ENCODE data around the gene HBEGF.

The HBEGF gene

GRCh38 chr5:140310434-140310833 lies 36.0 kb downstream of the HBEGF start:
- peak; percentile 5; the same call in 2 of the 3 replicates for ATAC-seq
- peak; percentile 13; the same call in 1 of the 2 replicates for TF ChIP-seq ZFP3 (CRISPR knock-in tag; IDR thresholded peaks at IDR 0.05)
- TF ChIP-seq ZNF8 (CRISPR knock-in tag; IDR thresholded peaks at IDR 0.05), result no peak
- no peak for TF ChIP-seq OSR1 (CRISPR knock-in tag; IDR thresholded peaks at IDR 0.05)
- TF ChIP-seq BACH2 (CRISPR knock-in tag; IDR thresholded peaks at IDR 0.05; ENCODE audit: borderline replicate concordance), result no peak
- TF ChIP-seq ZC3H10 (CRISPR knock-in tag; IDR thresholded peaks at IDR 0.05), result no peak
- TF ChIP-seq ZNF70 (CRISPR knock-in tag; IDR thresholded peaks at IDR 0.05), result no peak
- no peak for TF ChIP-seq CREB5 (CRISPR knock-in tag; IDR thresholded peaks at IDR 0.05; ENCODE audit: low read depth)
- TF ChIP-seq PATZ1 (CRISPR knock-in tag; IDR thresholded peaks at IDR 0.05; ENCODE audit: borderline replicate concordance), result no peak
- TF ChIP-seq SNAI2 (CRISPR knock-in tag; IDR thresholded peaks at IDR 0.05), result 0 out of 2 replicates have a peak, but pooled peaks have one; percentile 15

DNA sequence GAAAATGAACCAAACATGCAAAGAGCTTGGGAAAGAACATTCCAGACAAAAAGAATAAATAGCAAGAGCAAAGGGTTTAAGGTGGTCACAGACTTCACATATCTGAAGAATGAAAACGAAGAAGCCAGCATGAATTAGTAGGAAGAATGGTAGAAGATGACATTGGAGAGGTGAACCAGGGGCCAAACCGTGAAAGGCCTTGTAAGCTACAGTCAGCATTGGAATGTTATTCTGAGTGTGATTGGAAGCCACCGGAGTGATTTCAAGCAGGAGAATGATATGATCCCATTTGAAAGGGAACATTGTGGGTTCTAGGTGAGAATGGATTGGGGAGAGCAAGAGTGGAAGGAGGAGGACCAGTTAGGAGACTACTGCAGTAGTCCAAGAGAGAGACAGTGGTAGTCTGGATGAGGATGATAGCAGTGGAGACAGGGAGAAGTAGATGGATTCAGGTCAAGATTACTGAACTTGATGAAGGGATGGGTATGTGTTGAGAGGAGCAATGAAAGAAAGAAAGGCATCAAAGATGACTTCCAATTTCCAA lies 36.6 kb downstream of the HBEGF start:
- TF ChIP-seq ZFP3 (CRISPR knock-in tag; IDR thresholded peaks at IDR 0.05), result no peak
- no peak for TF ChIP-seq BACH2 (CRISPR knock-in tag; IDR thresholded peaks at IDR 0.05; ENCODE audit: borderline replicate concordance)
- TF ChIP-seq CREB5 (CRISPR knock-in tag; IDR thresholded peaks at IDR 0.05; ENCODE audit: low read depth), result no peak
- ATAC-seq, result no peak

DNA sequence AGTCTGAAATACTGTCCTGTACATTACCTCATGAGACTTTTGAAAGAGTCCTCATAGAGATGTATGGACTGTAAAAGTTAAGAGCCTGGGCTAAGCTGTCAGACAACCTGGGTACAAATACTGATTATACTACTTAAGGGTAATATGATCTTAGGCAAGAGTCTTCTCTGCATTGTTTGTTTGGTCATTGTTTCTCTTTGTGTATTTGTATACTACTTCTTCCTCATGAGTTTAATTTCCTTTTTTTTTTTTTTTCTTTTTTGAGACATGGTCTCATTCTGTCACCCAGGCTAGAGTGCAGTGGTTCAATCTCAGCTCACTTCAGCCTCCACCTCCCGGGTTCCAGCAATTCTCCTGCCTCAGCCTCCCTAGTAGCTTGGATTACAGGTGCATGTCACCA lies 40.9 kb downstream of the HBEGF start:
- TF ChIP-seq ZFP30 (CRISPR knock-in tag; IDR thresholded peaks at IDR 0.05) (no peak), PPARA (CRISPR knock-in tag; IDR thresholded peaks at IDR 0.05; ENCODE audit: borderline replicate concordance) (no peak), ZNF8 (CRISPR knock-in tag; IDR thresholded peaks at IDR 0.05) (no peak), CREB5 (CRISPR knock-in tag; IDR thresholded peaks at IDR 0.05; ENCODE audit: low read depth) (no peak), TCF4 (CRISPR knock-in tag; IDR thresholded peaks at IDR 0.05; ENCODE audit: borderline replicate concordance) (no peak), GLIS3 (CRISPR knock-in tag; IDR thresholded peaks at IDR 0.05) (no peak), ZFP3 (CRISPR knock-in tag; IDR thresholded peaks at IDR 0.05) (no peak), ZNF565 (CRISPR knock-in tag; conservative IDR thresholded peaks at IDR 0.05; ENCODE audit: low read depth) (no peak), ARNTL (CRISPR knock-in tag; IDR thresholded peaks at IDR 0.05; ENCODE audit: borderline replicate concordance, low read depth) (no peak), PATZ1 (CRISPR knock-in tag; IDR thresholded peaks at IDR 0.05; ENCODE audit: borderline replicate concordance) (no peak), ZNF70 (CRISPR knock-in tag; IDR thresholded peaks at IDR 0.05) (no peak), SNAI2 (CRISPR knock-in tag; IDR thresholded peaks at IDR 0.05) (no peak), OSR1 (CRISPR knock-in tag; IDR thresholded peaks at IDR 0.05) (no peak), BACH2 (CRISPR knock-in tag; IDR thresholded peaks at IDR 0.05; ENCODE audit: borderline replicate concordance) (no peak), ISL1 (CRISPR knock-in tag; IDR thresholded peaks at IDR 0.05) (no peak), TOX (CRISPR knock-in tag; IDR thresholded peaks at IDR 0.05; ENCODE audit: borderline replicate concordance) (no peak), ESRRG (CRISPR knock-in tag; IDR thresholded peaks at IDR 0.05) (no peak)
- TF ChIP-seq, protein P1, sequence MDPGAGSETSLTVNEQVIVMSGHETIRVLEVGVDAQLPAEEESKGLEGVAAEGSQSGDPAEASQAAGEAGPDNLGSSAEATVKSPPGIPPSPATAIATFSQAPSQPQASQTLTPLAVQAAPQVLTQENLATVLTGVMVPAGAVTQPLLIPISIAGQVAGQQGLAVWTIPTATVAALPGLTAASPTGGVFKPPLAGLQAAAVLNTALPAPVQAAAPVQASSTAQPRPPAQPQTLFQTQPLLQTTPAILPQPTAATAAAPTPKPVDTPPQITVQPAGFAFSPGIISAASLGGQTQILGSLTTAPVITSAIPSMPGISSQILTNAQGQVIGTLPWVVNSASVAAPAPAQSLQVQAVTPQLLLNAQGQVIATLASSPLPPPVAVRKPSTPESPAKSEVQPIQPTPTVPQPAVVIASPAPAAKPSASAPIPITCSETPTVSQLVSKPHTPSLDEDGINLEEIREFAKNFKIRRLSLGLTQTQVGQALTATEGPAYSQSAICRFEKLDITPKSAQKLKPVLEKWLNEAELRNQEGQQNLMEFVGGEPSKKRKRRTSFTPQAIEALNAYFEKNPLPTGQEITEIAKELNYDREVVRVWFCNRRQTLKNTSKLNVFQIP (CRISPR knock-in tag; IDR thresholded peaks at IDR 0.05; ENCODE audit: borderline replicate concordance, low read depth), result no peak
- TF ChIP-seq, protein P2, sequence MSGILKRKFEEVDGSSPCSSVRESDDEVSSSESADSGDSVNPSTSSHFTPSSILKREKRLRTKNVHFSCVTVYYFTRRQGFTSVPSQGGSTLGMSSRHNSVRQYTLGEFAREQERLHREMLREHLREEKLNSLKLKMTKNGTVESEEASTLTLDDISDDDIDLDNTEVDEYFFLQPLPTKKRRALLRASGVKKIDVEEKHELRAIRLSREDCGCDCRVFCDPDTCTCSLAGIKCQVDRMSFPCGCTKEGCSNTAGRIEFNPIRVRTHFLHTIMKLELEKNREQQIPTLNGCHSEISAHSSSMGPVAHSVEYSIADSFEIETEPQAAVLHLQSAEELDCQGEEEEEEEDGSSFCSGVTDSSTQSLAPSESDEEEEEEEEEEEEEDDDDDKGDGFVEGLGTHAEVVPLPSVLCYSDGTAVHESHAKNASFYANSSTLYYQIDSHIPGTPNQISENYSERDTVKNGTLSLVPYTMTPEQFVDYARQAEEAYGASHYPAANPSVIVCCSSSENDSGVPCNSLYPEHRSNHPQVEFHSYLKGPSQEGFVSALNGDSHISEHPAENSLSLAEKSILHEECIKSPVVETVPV (CRISPR knock-in tag; IDR thresholded peaks at IDR 0.05), result no peak
- ATAC-seq, result no peak
